Loucy (cell line): ENCODE results near the gene FANCF.
A peak's percentile ranks its signal among the peaks of the same experiment; 100 is the strongest.

Experiments
- H2AFZ ChIP-seq: fragments of 200-600 bp; sonication (generic); 2 replicates; pipeline ENCODE4 v1.6.0; 2016; ENCODE audit warnings: antibody characterized with exemption, mild to moderate bottlenecking, low read length, moderate library complexity
- H3F3A ChIP-seq: fragments of 200-600 bp; 2 replicates; pipeline ENCODE4 v1.6.0; 2016; ENCODE audit warnings: antibody characterized with exemption, low read depth, mild to moderate bottlenecking
- H3K27me3 ChIP-seq: fragments of 200-600 bp; sonication (generic); 2 replicates; pipeline ENCODE4 v1.6.1; 2014; ENCODE audit warnings: low read length, mild to moderate bottlenecking; ENCODE audit not compliant: insufficient read depth, poor library complexity, severe bottlenecking
- H3K36me3 ChIP-seq: fragments of 200-600 bp; sonication (generic); 2 replicates; pipeline ENCODE4 v1.6.1; 2016; ENCODE audit warnings: low read length; ENCODE audit not compliant: insufficient read depth
- H3K4me1 ChIP-seq: fragments of 200-600 bp; sonication (generic); 2 replicates; pipeline ENCODE4 v1.5.1; 2014; ENCODE audit warnings: low read length, mild to moderate bottlenecking; ENCODE audit not compliant: insufficient read depth, poor library complexity, severe bottlenecking
- H3K4me2 ChIP-seq: fragments of 200-600 bp; sonication (generic); 2 replicates; pipeline ENCODE4 v1.6.0; 2014; ENCODE audit warnings: antibody characterized with exemption, low read length, low read depth, mild to moderate bottlenecking; ENCODE audit not compliant: poor library complexity, severe bottlenecking
- H3K4me3 ChIP-seq: fragments of 200-600 bp; sonication (generic); 2 replicates; pipeline ENCODE4 v1.5.1; 2014; ENCODE audit warnings: low read length, mild to moderate bottlenecking, mixed read lengths; ENCODE audit not compliant: poor library complexity, severe bottlenecking
- H3K79me2 ChIP-seq: fragments of 200-600 bp; sonication (generic); 2 replicates; pipeline ENCODE4 v1.6.1; 2014; ENCODE audit warnings: low read length; ENCODE audit not compliant: insufficient read depth
- H3K9ac ChIP-seq: fragments of 200-600 bp; sonication (generic); 2 replicates; pipeline ENCODE4 v1.6.0; 2014; ENCODE audit warnings: mild to moderate bottlenecking, low read depth, low read length, moderate library complexity; ENCODE audit not compliant: poor library complexity, severe bottlenecking
- H3K9me2 ChIP-seq: fragments of 200-600 bp; sonication (generic); replicated peaks from 2 replicates; pipeline ENCODE4 v1.6.1; 2016; ENCODE audit warnings: low read depth, low read length, mixed read lengths
- H3K9me3 ChIP-seq: fragments of 200-600 bp; sonication (generic); 2 replicates; pipeline ENCODE4 v1.6.1; 2014; ENCODE audit warnings: mild to moderate bottlenecking, antibody characterized with exemption, low read length, low read depth; ENCODE audit not compliant: insufficient read depth
- H4K20me1 ChIP-seq: fragments of 200-600 bp; sonication (generic); 2 replicates; pipeline ENCODE4 v1.6.0; 2014; ENCODE audit warnings: antibody characterized with exemption, low read length, mild to moderate bottlenecking; ENCODE audit not compliant: insufficient read depth, poor library complexity, severe bottlenecking
- CTCF ChIP-seq: fragments of 200-600 bp; sonication (generic); conservative IDR thresholded peaks from 2 replicates; pipeline ENCODE4 v1.5.1; 2014; ENCODE audit warnings: mild to moderate bottlenecking, antibody characterized with exemption, low read length
- EZH2phosphoT487 ChIP-seq: fragments of 200-600 bp; IDR thresholded peaks from 2 replicates; pipeline ENCODE4 v1.6.1; 2018; ENCODE audit warnings: antibody characterized with exemption, mild to moderate bottlenecking, moderate library complexity, borderline replicate concordance

Gene FANCF

DNA sequence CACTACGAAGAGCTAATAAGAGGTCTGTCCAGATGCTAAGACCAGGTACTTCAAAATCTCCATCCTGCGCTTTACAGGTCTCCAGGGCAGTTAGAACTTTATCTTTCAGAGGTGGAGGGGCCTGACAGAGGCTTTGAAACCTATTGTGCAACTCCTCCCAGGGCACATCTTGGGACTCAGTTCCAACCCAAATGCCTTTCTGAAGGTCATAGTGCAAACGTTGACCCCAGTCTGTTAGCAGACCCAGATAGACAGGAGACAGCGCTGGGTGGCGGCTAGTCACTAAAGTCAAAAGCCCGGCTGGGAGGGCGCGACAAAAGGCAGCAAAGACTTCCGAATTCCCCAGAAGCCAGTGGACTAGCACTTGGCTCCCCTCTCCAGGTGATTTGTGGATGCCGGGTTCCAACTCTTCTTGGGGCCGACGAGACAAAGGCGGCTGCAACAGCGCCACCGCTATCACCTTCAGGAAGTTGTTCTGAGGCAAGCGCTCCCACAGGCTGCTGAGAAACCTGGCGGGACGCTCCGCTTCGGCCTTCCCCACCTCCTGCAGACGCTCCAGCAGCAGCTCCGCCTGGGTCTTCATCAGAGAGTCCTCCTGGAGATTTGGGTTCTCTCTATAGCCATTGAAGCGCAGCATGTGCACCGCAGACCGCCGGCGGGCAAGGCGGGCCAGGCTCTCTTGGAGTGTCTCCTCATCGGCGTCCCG lies 728 bp downstream of the FANCF start:
- Histone ChIP-seq H3K9me3 (no peaks in the 10 kb centered on the region), H3K4me2 (peak overlapping the region; percentile 96), H3K4me1 (peaks cover 20% of the 10 kb centered on the region), H3K79me2 (peaks cover 19% of the 10 kb centered on the region), H3F3A (no peaks in the 10 kb centered on the region), H3K27me3 (no peaks in the 10 kb centered on the region), H3K36me3 (no peaks in the 10 kb centered on the region), H3K9ac (peak overlapping the region; percentile 81), H3K4me3 (peak overlapping the region; percentile 91), H4K20me1 (peaks cover 19% of the 10 kb centered on the region), H3K9me2 (no peaks in the 10 kb centered on the region), H2AFZ (peak overlapping the region; percentile 88)
- TF ChIP-seq EZH2phosphoT487 (no peak), CTCF (peak; percentile 62)

GRCh38 chr11:22617868-22618267 lies 7.8 kb downstream of the FANCF start:
- Histone ChIP-seq H3K27me3 (no peaks in the 10 kb centered on the region), H3K36me3 (no peaks in the 10 kb centered on the region), H2AFZ (no peak overlapping the region), H3F3A (no peaks in the 10 kb centered on the region), H3K4me2 (no peak overlapping the region), H3K4me3 (no peak overlapping the region), H3K9me3 (no peaks in the 10 kb centered on the region), H4K20me1 (no peaks in the 10 kb centered on the region), H3K79me2 (no peaks in the 10 kb centered on the region), H3K9me2 (no peaks in the 10 kb centered on the region), H3K9ac (no peak overlapping the region), H3K4me1 (no peaks in the 10 kb centered on the region)
- TF ChIP-seq EZH2phosphoT487: no peak
- TF ChIP-seq CTCF: no peak

GRCh38 chr11:22603933-22604332 lies 21.7 kb downstream of the FANCF start:
- TF ChIP-seq EZH2phosphoT487 (no peak), CTCF (no peak)
- Histone ChIP-seq H2AFZ (no peak overlapping the region), H3K4me3 (no peak overlapping the region), H3K4me2 (no peak overlapping the region), H3K4me1 (no peaks in the 10 kb centered on the region), H3K79me2 (no peaks in the 10 kb centered on the region), H3K9ac (no peak overlapping the region), H3F3A (no peaks in the 10 kb centered on the region), H3K27me3 (no peaks in the 10 kb centered on the region), H3K36me3 (no peaks in the 10 kb centered on the region), H3K9me3 (no peaks in the 10 kb centered on the region), H4K20me1 (no peaks in the 10 kb centered on the region), H3K9me2 (no peaks in the 10 kb centered on the region)
